Nephron progenitor cell (in vitro differentiated cells): ENCODE measurements around the gene WDR86.

Source experiments
- DNase-seq: peaks from one replicate; pipeline ENCODE4 v3.0.0; 2021
- H3K27ac Mint-ChIP-seq: 2 replicates; pipeline ENCODE4 v1.8.0; 2021; ENCODE audit warnings: mild to moderate bottlenecking, moderate library complexity, mixed read lengths
- H3K27me3 Mint-ChIP-seq: 2 replicates; pipeline ENCODE4 v1.8.0; 2021; ENCODE audit warnings: mild to moderate bottlenecking, low read depth, mixed read lengths; ENCODE audit not compliant: poor library complexity
- H3K36me3 Mint-ChIP-seq: 2 replicates; pipeline ENCODE4 v1.8.0; 2021; ENCODE audit warnings: low read depth, mixed read lengths
- H3K4me1 Mint-ChIP-seq: 2 replicates; pipeline ENCODE4 v1.8.0; 2021; ENCODE audit warnings: mixed read lengths
- H3K4me3 Mint-ChIP-seq: 2 replicates; pipeline ENCODE4 v1.8.0; 2021; ENCODE audit warnings: mild to moderate bottlenecking, moderate library complexity, mixed read lengths
- H3K9me3 Mint-ChIP-seq: 2 replicates; pipeline ENCODE4 v1.8.0; 2021; ENCODE audit warnings: mild to moderate bottlenecking, moderate library complexity, mixed read lengths
- CTCF ChIP-seq: fragments of 200-600 bp; sonication (generic); IDR thresholded peaks from 2 replicates; pipeline ENCODE4 v1.5.0; 2021; ENCODE audit warnings: antibody characterized with exemption

WDR86 gene

GRCh38 chr7:151426904-151427704 is 17.3 kb upstream of the WDR86 start:
- peaks cover 12% of the 10 kb centered on the region for H3K36me3 Mint-ChIP-seq
- peaks cover 25% of the 10 kb centered on the region for H3K9me3 Mint-ChIP-seq
- H3K4me3 Mint-ChIP-seq, result no peak overlapping the region
- peak overlapping the region; percentile 100 for H3K27ac Mint-ChIP-seq
- DNase-seq, result no peak
- no peak for TF ChIP-seq CTCF
- H3K4me1 Mint-ChIP-seq, result peaks cover 50% of the 10 kb centered on the region
- peaks cover 17% of the 10 kb centered on the region for H3K27me3 Mint-ChIP-seq

GRCh38 chr7:151426441-151426903 is 16.6 kb upstream of the WDR86 start:
- Mint-ChIP-seq H3K9me3 (peaks cover 32% of the 10 kb centered on the region), H3K27ac (no peak overlapping the region), H3K4me1 (peaks cover 50% of the 10 kb centered on the region), H3K27me3 (peaks cover 17% of the 10 kb centered on the region), H3K4me3 (no peak overlapping the region), H3K36me3 (peaks cover 17% of the 10 kb centered on the region)
- no peak for TF ChIP-seq CTCF
- no peak for DNase-seq

- Mint-ChIP-seq H3K4me1 (peaks cover 50% of the 10 kb centered on the region), H3K9me3 (peaks cover 38% of the 10 kb centered on the region), H3K4me3 (no peak overlapping the region), H3K36me3 (peaks cover 18% of the 10 kb centered on the region), H3K27me3 (peaks cover 17% of the 10 kb centered on the region), H3K27ac (peak overlapping the region; percentile 81)
- DNase-seq, result no peak
- TF ChIP-seq CTCF, result no peak
Observed at GRCh38 chr7:151425670-151426440, 16.0 kb upstream of the WDR86 start.

GRCh38 chr7:151424799-151425198 is 15.0 kb upstream of the WDR86 start:
- peaks cover 42% of the 10 kb centered on the region for H3K4me1 Mint-ChIP-seq
- no peak overlapping the region for H3K27ac Mint-ChIP-seq
- TF ChIP-seq CTCF, result no peak
- H3K27me3 Mint-ChIP-seq, result peaks cover 20% of the 10 kb centered on the region
- H3K36me3 Mint-ChIP-seq, result peaks cover 25% of the 10 kb centered on the region
- H3K9me3 Mint-ChIP-seq, result peaks cover 48% of the 10 kb centered on the region
- no peak for DNase-seq
- no peak overlapping the region for H3K4me3 Mint-ChIP-seq

- H3K4me3 Mint-ChIP-seq, result no peak overlapping the region
- no peak overlapping the region for H3K27ac Mint-ChIP-seq
- peaks cover 25% of the 10 kb centered on the region for H3K36me3 Mint-ChIP-seq
- no peak for DNase-seq
- H3K27me3 Mint-ChIP-seq, result peaks cover 20% of the 10 kb centered on the region
- no peak for TF ChIP-seq CTCF
- H3K9me3 Mint-ChIP-seq, result peaks cover 54% of the 10 kb centered on the region
- peaks cover 33% of the 10 kb centered on the region for H3K4me1 Mint-ChIP-seq
Observed at GRCh38 chr7:151423936-151424335, 14.1 kb upstream of the WDR86 start.
